GM23338 (cell line): ENCODE results near the gene HHATL. TPM values are rescaled to one million over a fixed set of nuclear protein-coding genes. Genes with fewer than 3 reads are reported as not detected.

Experiments
- ATAC-seq: fragments of 200-7000 bp; cut with Tn5 transposase; 3 replicates; pipeline ENCODE4 v1.9.1; 2020
- DNase-seq: peaks from one replicate; pipeline ENCODE4 v3.0.0-alpha.2; 2015; ENCODE audit warnings: low spot score
- H2AFZ ChIP-seq: fragments of 200-600 bp; sonication (generic); 2 replicates; pipeline ENCODE4 v1.8.0; 2016; ENCODE audit warnings: antibody characterized with exemption, mild to moderate bottlenecking, moderate library complexity
- H3F3A ChIP-seq: fragments of 200-600 bp; sonication (generic); replicated peaks from 2 replicates; pipeline ENCODE4 v1.8.0; 2017; ENCODE audit warnings: antibody characterized with exemption, mixed run types, low read depth
- H3K27ac ChIP-seq: fragments of 200-600 bp; sonication (generic); 2 replicates; pipeline ENCODE4 v1.6.1; 2016; ENCODE audit warnings: low read depth
- H3K27me3 ChIP-seq: fragments of 200-600 bp; sonication (generic); 2 replicates; pipeline ENCODE4 v1.8.0; 2016; ENCODE audit warnings: mild to moderate bottlenecking, mixed run types, moderate library complexity; ENCODE audit not compliant: insufficient read depth
- H3K36me3 ChIP-seq: fragments of 200-600 bp; sonication (generic); 2 replicates; pipeline ENCODE4 v1.8.0; 2016; ENCODE audit warnings: mild to moderate bottlenecking; ENCODE audit not compliant: insufficient read depth
- H3K4me1 ChIP-seq: fragments of 200-600 bp; sonication (generic); 2 replicates; pipeline ENCODE4 v1.8.0; 2016; ENCODE audit warnings: mild to moderate bottlenecking, moderate library complexity; ENCODE audit not compliant: insufficient read depth
- H3K4me2 ChIP-seq: fragments of 200-600 bp; sonication (generic); 2 replicates; pipeline ENCODE4 v1.7.1; 2017; ENCODE audit warnings: mixed run types
- H3K4me3 ChIP-seq: fragments of 200-600 bp; sonication (generic); 2 replicates; pipeline ENCODE4 v1.6.1; 2016; ENCODE audit warnings: mixed run types
- H3K79me2 ChIP-seq: fragments of 200-600 bp; sonication (generic); replicated peaks from 2 replicates; pipeline ENCODE4 v1.8.0; 2017; ENCODE audit warnings: mild to moderate bottlenecking; ENCODE audit not compliant: insufficient read depth
- H3K9me2 ChIP-seq: fragments of 200-600 bp; sonication (generic); 2 replicates; pipeline ENCODE4 v1.8.0; 2017; ENCODE audit not compliant: insufficient read depth
- H4K20me1 ChIP-seq: fragments of 200-600 bp; sonication (generic); replicated peaks from 2 replicates; pipeline ENCODE4 v1.8.0; 2017; ENCODE audit warnings: mild to moderate bottlenecking; ENCODE audit not compliant: insufficient read depth
- H3K27ac Mint-ChIP-seq: 2 replicates; pipeline ENCODE4 v1.8.0; 2020; ENCODE audit warnings: inconsistent platforms, mild to moderate bottlenecking, moderate library complexity, mixed read lengths
- H3K27me3 Mint-ChIP-seq: 3 replicates; pipeline ENCODE4 v1.8.0; 2022; ENCODE audit warnings: low read depth, mild to moderate bottlenecking, moderate library complexity, mixed read lengths, inconsistent platforms; ENCODE audit not compliant: insufficient read depth, poor library complexity
- H3K36me3 Mint-ChIP-seq: 3 replicates; pipeline ENCODE4 v1.8.0; 2021; ENCODE audit warnings: low read depth, mild to moderate bottlenecking, inconsistent platforms, moderate library complexity, mixed read lengths
- H3K4me1 Mint-ChIP-seq: 3 replicates; pipeline ENCODE4 v1.8.0; 2020; ENCODE audit warnings: mild to moderate bottlenecking, inconsistent platforms, mixed read lengths
- H3K4me3 Mint-ChIP-seq: 3 replicates; pipeline ENCODE4 v1.8.0; 2021; ENCODE audit warnings: moderate library complexity, mild to moderate bottlenecking, inconsistent platforms, mixed read lengths
- H3K9me3 Mint-ChIP-seq: 3 replicates; pipeline ENCODE4 v1.8.0; 2020; ENCODE audit warnings: moderate library complexity, mild to moderate bottlenecking, inconsistent platforms, mixed read lengths
- CREB1 ChIP-seq: fragments of 250-450 bp; sonication (Bioruptor Pico); IDR thresholded peaks from 2 replicates; pipeline ENCODE4 v1.5.0; 2020; ENCODE audit warnings: low read depth, mild to moderate bottlenecking, moderate library complexity
- EZH2 ChIP-seq: fragments of 200-600 bp; sonication (generic); IDR thresholded peaks from one replicate; pipeline ENCODE4 v1.8.0; 2017; ENCODE audit warnings: antibody characterized with exemption, mild to moderate bottlenecking, low read depth; ENCODE audit not compliant: unreplicated experiment
- EZH2phosphoT487 ChIP-seq: fragments of 200-600 bp; sonication (generic); IDR thresholded peaks from one replicate; pipeline ENCODE4 v1.8.1; 2018; ENCODE audit warnings: antibody characterized with exemption; ENCODE audit not compliant: unreplicated experiment
- JUNB ChIP-seq: IDR thresholded peaks from one replicate; pipeline ENCODE4 v1.6.1; 2016; ENCODE audit warnings: antibody characterized with exemption; ENCODE audit not compliant: unreplicated experiment
- NANOG ChIP-seq: IDR thresholded peaks from 2 replicates; pipeline ENCODE4 v1.6.1; 2016; ENCODE audit warnings: antibody characterized with exemption, borderline replicate concordance
- POLR2AphosphoS5 ChIP-seq: IDR thresholded peaks from 2 replicates; pipeline ENCODE4 v1.6.1; 2016; ENCODE audit warnings: antibody characterized with exemption, low read depth
- STAT1 ChIP-seq: IDR thresholded peaks from one replicate; pipeline ENCODE4 v1.6.1; 2016; ENCODE audit warnings: antibody characterized with exemption; ENCODE audit not compliant: unreplicated experiment
- ZNF114 ChIP-seq: fragments of 250-450 bp; sonication (Bioruptor Pico); IDR thresholded peaks from 2 replicates; pipeline ENCODE4 v1.5.0; 2020; ENCODE audit warnings: mild to moderate bottlenecking, moderate library complexity
- ZNF331 ChIP-seq: fragments of 250-450 bp; sonication (Bioruptor Pico); IDR thresholded peaks from 2 replicates; pipeline ENCODE4 v1.5.0; 2020; ENCODE audit warnings: low read depth, mild to moderate bottlenecking, moderate library complexity
- polyA plus RNA-seq: library from polyadenylated mRNA; unstranded; fragments of >200 nt; fragmentation: Nextera tagmentation; extraction: Ambion mirVana; gene quantifications from 2 replicates; pipeline ENCODE4 v1.2.1, GENCODE V29; 2016
- total RNA-seq: library from RNA; depleted of rRNA; stranded (reverse); fragments of >200 nt; shearing (Covaris generic); gene quantifications from 2 replicates; pipeline ENCODE4 v1.2.3, GENCODE V29; 2014
- TF ChIP-seq, protein P1 (sequence below): IDR thresholded peaks from 2 replicates; pipeline ENCODE4 v1.6.1; 2016; ENCODE audit warnings: antibody characterized with exemption
- TF ChIP-seq, protein P2 (sequence below): IDR thresholded peaks from one replicate; pipeline ENCODE4 v1.6.1; 2018; ENCODE audit warnings: antibody characterized with exemption; ENCODE audit not compliant: unreplicated experiment
- TF ChIP-seq, protein P3 (sequence below): fragments of 250-450 bp; sonication (Bioruptor Pico); IDR thresholded peaks from 2 replicates; pipeline ENCODE4 v1.5.0; 2020; ENCODE audit warnings: mild to moderate bottlenecking, moderate library complexity
- TF ChIP-seq, protein P4 (sequence below), 2 experiments: fragments of 200-600 bp in 1 of 2; sonication (generic) in 1 of 2; conservative IDR thresholded peaks; 2 replicates each; pipeline versions ENCODE4 v1.5.1 to v1.6.1; 2016 to 2017; ENCODE audit warnings: antibody characterized with exemption in 2 of 2, low read depth in 2 of 2, mild to moderate bottlenecking in 2 of 2, moderate library complexity in 1 of 2

HHATL gene
- total and polyA plus RNA-seq, 2 experiments from 2014 or later: not detected

DNA sequence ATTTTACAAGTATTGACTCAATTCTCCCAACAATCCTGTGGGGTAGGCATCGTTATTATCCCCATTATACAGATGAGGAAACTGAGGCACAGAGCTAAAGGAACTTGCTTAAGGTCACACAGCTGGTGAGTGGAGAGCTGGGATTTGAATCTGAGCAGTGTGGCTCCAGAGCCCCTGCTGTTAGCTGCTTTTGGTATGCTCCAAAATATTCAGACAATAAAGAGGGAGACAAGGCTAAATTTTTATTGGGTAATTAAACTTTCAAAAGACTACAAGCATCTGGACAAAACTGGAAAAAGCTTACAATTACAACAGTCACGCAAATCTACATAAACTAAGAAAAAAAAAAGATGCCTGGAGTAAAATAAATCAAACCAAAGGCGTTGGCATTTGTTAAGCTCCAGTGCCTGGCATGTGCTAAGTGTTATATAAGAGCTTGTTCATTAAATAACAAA, 42.7 kb upstream of the HHATL start:
- Histone ChIP-seq H3F3A (no peaks in the 10 kb centered on the region), H3K4me2 (no peak overlapping the region)
- H3K4me3 Mint-ChIP-seq: no peak overlapping the region

More for the DNA sequence above, 42.7 kb upstream of the HHATL start:
- H3K9me2 ChIP-seq: no peaks in the 10 kb centered on the region
- H3K27ac Mint-ChIP-seq: no peak overlapping the region
- H3K36me3 Mint-ChIP-seq: no peaks in the 10 kb centered on the region
- H3K36me3 ChIP-seq: no peaks in the 10 kb centered on the region
- H3K4me3 ChIP-seq: no peak overlapping the region
- no peaks in the 10 kb centered on the region for H3K4me1 ChIP-seq
- peaks cover 6% of the 10 kb centered on the region for H3K27me3 Mint-ChIP-seq
- H3K79me2 ChIP-seq: no peaks in the 10 kb centered on the region
- H4K20me1 ChIP-seq: no peaks in the 10 kb centered on the region
- H3K9me3 Mint-ChIP-seq: no peaks in the 10 kb centered on the region
- no peak overlapping the region for H2AFZ ChIP-seq
- DNase-seq (no peak), ATAC-seq (no peak)
- no peaks in the 10 kb centered on the region for H3K27me3 ChIP-seq
- TF ChIP-seq POLR2AphosphoS5 (no peak), NANOG (no peak), STAT1 (no peak), ZNF114 (no peak), ZNF331 (CRISPR knock-in tag) (no peak), EZH2 (no peak), JUNB (no peak), CREB1 (CRISPR knock-in tag) (no peak), EZH2phosphoT487 (no peak)
- TF ChIP-seq, protein P1, sequence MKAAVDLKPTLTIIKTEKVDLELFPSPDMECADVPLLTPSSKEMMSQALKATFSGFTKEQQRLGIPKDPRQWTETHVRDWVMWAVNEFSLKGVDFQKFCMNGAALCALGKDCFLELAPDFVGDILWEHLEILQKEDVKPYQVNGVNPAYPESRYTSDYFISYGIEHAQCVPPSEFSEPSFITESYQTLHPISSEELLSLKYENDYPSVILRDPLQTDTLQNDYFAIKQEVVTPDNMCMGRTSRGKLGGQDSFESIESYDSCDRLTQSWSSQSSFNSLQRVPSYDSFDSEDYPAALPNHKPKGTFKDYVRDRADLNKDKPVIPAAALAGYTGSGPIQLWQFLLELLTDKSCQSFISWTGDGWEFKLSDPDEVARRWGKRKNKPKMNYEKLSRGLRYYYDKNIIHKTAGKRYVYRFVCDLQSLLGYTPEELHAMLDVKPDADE: no peak
- TF ChIP-seq, protein P2, sequence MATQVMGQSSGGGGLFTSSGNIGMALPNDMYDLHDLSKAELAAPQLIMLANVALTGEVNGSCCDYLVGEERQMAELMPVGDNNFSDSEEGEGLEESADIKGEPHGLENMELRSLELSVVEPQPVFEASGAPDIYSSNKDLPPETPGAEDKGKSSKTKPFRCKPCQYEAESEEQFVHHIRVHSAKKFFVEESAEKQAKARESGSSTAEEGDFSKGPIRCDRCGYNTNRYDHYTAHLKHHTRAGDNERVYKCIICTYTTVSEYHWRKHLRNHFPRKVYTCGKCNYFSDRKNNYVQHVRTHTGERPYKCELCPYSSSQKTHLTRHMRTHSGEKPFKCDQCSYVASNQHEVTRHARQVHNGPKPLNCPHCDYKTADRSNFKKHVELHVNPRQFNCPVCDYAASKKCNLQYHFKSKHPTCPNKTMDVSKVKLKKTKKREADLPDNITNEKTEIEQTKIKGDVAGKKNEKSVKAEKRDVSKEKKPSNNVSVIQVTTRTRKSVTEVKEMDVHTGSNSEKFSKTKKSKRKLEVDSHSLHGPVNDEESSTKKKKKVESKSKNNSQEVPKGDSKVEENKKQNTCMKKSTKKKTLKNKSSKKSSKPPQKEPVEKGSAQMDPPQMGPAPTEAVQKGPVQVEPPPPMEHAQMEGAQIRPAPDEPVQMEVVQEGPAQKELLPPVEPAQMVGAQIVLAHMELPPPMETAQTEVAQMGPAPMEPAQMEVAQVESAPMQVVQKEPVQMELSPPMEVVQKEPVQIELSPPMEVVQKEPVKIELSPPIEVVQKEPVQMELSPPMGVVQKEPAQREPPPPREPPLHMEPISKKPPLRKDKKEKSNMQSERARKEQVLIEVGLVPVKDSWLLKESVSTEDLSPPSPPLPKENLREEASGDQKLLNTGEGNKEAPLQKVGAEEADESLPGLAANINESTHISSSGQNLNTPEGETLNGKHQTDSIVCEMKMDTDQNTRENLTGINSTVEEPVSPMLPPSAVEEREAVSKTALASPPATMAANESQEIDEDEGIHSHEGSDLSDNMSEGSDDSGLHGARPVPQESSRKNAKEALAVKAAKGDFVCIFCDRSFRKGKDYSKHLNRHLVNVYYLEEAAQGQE: no peak
- TF ChIP-seq, protein P3, sequence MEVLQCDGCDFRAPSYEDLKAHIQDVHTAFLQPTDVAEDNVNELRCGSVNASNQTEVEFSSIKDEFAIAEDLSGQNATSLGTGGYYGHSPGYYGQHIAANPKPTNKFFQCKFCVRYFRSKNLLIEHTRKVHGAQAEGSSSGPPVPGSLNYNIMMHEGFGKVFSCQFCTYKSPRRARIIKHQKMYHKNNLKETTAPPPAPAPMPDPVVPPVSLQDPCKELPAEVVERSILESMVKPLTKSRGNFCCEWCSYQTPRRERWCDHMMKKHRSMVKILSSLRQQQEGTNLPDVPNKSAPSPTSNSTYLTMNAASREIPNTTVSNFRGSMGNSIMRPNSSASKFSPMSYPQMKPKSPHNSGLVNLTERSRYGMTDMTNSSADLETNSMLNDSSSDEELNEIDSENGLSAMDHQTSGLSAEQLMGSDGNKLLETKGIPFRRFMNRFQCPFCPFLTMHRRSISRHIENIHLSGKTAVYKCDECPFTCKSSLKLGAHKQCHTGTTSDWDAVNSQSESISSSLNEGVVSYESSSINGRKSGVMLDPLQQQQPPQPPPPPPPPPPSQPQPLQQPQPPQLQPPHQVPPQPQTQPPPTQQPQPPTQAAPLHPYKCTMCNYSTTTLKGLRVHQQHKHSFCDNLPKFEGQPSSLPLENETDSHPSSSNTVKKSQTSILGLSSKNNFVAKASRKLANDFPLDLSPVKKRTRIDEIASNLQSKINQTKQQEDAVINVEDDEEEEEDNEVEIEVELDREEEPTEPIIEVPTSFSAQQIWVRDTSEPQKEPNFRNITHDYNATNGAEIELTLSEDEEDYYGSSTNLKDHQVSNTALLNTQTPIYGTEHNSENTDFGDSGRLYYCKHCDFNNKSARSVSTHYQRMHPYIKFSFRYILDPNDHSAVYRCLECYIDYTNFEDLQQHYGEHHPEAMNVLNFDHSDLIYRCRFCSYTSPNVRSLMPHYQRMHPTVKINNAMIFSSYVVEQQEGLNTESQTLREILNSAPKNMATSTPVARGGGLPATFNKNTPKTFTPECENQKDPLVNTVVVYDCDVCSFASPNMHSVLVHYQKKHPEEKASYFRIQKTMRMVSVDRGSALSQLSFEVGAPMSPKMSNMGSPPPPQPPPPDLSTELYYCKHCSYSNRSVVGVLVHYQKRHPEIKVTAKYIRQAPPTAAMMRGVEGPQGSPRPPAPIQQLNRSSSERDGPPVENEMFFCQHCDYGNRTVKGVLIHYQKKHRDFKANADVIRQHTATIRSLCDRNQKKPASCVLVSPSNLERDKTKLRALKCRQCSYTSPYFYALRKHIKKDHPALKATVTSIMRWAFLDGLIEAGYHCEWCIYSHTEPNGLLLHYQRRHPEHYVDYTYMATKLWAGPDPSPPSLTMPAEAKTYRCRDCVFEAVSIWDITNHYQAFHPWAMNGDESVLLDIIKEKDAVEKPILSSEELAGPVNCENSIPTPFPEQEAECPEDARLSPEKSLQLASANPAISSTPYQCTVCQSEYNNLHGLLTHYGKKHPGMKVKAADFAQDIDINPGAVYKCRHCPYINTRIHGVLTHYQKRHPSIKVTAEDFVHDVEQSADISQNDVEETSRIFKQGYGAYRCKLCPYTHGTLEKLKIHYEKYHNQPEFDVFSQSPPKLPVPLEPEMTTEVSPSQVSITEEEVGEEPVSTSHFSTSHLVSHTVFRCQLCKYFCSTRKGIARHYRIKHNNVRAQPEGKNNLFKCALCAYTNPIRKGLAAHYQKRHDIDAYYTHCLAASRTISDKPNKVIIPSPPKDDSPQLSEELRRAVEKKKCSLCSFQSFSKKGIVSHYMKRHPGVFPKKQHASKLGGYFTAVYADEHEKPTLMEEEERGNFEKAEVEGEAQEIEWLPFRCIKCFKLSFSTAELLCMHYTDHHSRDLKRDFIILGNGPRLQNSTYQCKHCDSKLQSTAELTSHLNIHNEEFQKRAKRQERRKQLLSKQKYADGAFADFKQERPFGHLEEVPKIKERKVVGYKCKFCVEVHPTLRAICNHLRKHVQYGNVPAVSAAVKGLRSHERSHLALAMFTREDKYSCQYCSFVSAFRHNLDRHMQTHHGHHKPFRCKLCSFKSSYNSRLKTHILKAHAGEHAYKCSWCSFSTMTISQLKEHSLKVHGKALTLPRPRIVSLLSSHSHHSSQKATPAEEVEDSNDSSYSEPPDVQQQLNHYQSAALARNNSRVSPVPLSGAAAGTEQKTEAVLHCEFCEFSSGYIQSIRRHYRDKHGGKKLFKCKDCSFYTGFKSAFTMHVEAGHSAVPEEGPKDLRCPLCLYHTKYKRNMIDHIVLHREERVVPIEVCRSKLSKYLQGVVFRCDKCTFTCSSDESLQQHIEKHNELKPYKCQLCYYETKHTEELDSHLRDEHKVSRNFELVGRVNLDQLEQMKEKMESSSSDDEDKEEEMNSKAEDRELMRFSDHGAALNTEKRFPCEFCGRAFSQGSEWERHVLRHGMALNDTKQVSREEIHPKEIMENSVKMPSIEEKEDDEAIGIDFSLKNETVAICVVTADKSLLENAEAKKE (CRISPR knock-in tag): no peak
- TF ChIP-seq, protein P4, sequence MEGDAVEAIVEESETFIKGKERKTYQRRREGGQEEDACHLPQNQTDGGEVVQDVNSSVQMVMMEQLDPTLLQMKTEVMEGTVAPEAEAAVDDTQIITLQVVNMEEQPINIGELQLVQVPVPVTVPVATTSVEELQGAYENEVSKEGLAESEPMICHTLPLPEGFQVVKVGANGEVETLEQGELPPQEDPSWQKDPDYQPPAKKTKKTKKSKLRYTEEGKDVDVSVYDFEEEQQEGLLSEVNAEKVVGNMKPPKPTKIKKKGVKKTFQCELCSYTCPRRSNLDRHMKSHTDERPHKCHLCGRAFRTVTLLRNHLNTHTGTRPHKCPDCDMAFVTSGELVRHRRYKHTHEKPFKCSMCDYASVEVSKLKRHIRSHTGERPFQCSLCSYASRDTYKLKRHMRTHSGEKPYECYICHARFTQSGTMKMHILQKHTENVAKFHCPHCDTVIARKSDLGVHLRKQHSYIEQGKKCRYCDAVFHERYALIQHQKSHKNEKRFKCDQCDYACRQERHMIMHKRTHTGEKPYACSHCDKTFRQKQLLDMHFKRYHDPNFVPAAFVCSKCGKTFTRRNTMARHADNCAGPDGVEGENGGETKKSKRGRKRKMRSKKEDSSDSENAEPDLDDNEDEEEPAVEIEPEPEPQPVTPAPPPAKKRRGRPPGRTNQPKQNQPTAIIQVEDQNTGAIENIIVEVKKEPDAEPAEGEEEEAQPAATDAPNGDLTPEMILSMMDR (conservative IDR thresholded peaks at IDR 0.05; ENCODE audit: low read depth in 2 of 2): no peak
- H3K27ac ChIP-seq: no peak overlapping the region
- H3K4me1 Mint-ChIP-seq: peaks cover 23% of the 10 kb centered on the region
